MCF 10A (cell line): ENCODE data around the gene DENND2C. TPM values are rescaled to one million over a fixed set of nuclear protein-coding genes. Genes with fewer than 3 reads are reported as not detected.

Experiments
- BruUV-seq: library from RNA; stranded (reverse); fragments of 400-500 nt; replicated peaks from 2 replicates; lab custom pipeline; 2021; lab: Mats Ljungman, UMichigan
- CTCF ChIA-PET: fragments of 300-600 bp; sonication (Branson Sonifier 250); formaldehyde crosslinking; extraction: SDS; loops from one replicate; lab custom pipeline; 2021; ENCODE audit warnings: antibody characterized with exemption, inconsistent platforms; lab: Yijun Ruan, JAX
- POLR2A ChIA-PET: fragments of 300-600, 350-650 bp; sonication (Branson Sonifier 250); formaldehyde crosslinking; extraction: SDS; loops from one replicate; lab custom pipeline; 2020; ENCODE audit warnings: antibody characterized with exemption, inconsistent platforms; lab: Yijun Ruan, JAX
- DNase-seq: peaks from one replicate; pipeline ENCODE4 v3.0.0-alpha.2; 2018; ENCODE audit not compliant: unreplicated experiment
- H3K27ac Mint-ChIP-seq: one replicate; pipeline ENCODE4 v1.8.0; 2022; ENCODE audit warnings: mild to moderate bottlenecking, low read depth, mixed read lengths; ENCODE audit not compliant: unreplicated experiment
- H3K27me3 Mint-ChIP-seq: one replicate; pipeline ENCODE4 v1.8.0; 2022; ENCODE audit warnings: mixed read lengths; ENCODE audit not compliant: insufficient read depth, unreplicated experiment
- H3K36me3 Mint-ChIP-seq: one replicate; pipeline ENCODE4 v1.8.0; 2022; ENCODE audit warnings: mild to moderate bottlenecking, moderate library complexity, mixed read lengths; ENCODE audit not compliant: insufficient read depth, unreplicated experiment
- H3K4me1 Mint-ChIP-seq: one replicate; pipeline ENCODE4 v1.8.0; 2022; ENCODE audit warnings: mixed read lengths; ENCODE audit not compliant: insufficient read depth, unreplicated experiment
- H3K4me3 Mint-ChIP-seq: one replicate; pipeline ENCODE4 v1.8.0; 2022; ENCODE audit warnings: mild to moderate bottlenecking, moderate library complexity, mixed read lengths; ENCODE audit not compliant: unreplicated experiment
- H3K9me3 Mint-ChIP-seq: one replicate; pipeline ENCODE4 v1.8.0; 2022; ENCODE audit warnings: mixed read lengths; ENCODE audit not compliant: unreplicated experiment
- intact Hi-C: fragments of 100-400 bp; cut with micrococcal nuclease; formaldehyde crosslinking; loops from 2 replicates; pipeline ENCODE4 v1.14.1; 2022
- total RNA-seq: library from RNA; stranded (reverse); gene quantifications from 2 replicates; pipeline ENCODE4 v1.2.3, GENCODE V29; 2022
- TF ChIP-seq, protein P1 (sequence below): fragments of 200-600 bp; IDR thresholded peaks from one replicate; pipeline ENCODE4 v1.8.0; 2022; ENCODE audit warnings: antibody characterized with exemption, mild to moderate bottlenecking; ENCODE audit not compliant: unreplicated experiment

Gene DENND2C
- total RNA-seq, 1 experiment from 2014 or later: 5.8 TPM

DNA sequence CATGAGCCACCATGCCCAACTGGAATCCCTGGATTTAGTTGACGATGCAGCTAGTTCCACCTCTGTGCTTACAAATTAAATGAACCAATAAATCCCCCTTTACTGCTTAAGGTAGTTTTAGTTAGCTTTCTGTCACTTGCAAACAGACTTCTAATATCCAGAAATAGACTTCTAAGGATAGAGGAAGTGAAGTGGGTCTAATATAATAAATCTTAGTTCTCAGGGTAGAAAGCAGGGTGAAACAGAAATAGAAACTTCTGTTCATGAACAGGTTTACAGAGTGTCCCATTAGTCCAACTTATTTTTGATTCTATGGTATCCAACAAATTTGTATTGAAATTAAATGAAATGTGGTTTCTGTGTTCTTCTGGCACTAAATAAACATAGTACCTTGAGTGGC, 108.5 kb downstream of the DENND2C start:
- CTCF ChIA-PET: interaction anchor here (0.7 to 7.7 kb wide), 6 partner anchors 11 to 278 kb away, joined by 3 to 66 read pairs (median 4); no protein-coding TSS in a partner anchor
- no TSS peak for BruUV-seq

DNA sequence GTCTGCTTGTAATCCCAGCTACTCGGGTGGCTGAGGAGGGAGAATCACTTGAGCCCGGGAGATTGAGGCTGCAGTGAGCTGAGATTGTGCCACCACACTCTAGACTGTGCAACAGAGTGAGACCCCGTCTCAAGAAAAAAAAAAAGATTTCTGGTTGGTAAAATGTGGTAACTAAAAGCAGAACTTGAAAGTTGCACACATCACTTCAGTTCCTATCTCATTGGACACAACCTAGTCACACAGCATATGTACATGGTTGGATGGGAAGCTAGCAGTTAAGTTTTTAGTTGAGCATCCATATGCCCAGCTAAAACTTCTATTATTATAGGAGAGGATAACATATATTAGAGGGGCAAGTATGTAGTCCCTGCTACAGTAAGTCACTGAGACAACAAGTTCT, 110.5 kb downstream of the DENND2C start:
- POLR2A ChIA-PET: interaction anchor here (0.7 to 1.1 kb wide), 3 partner anchors 52 to 168 kb away, joined by 3 to 5 read pairs (median 4); partner anchors contain the start of gene DENND2C
- Mint-ChIP-seq H3K36me3 (no peaks in the 10 kb centered on the region), H3K27me3 (no peaks in the 10 kb centered on the region), H3K4me1 (no peaks in the 10 kb centered on the region), H3K27ac (no peak overlapping the region), H3K9me3 (no peaks in the 10 kb centered on the region), H3K4me3 (no peak overlapping the region)
- TF ChIP-seq, protein P1, sequence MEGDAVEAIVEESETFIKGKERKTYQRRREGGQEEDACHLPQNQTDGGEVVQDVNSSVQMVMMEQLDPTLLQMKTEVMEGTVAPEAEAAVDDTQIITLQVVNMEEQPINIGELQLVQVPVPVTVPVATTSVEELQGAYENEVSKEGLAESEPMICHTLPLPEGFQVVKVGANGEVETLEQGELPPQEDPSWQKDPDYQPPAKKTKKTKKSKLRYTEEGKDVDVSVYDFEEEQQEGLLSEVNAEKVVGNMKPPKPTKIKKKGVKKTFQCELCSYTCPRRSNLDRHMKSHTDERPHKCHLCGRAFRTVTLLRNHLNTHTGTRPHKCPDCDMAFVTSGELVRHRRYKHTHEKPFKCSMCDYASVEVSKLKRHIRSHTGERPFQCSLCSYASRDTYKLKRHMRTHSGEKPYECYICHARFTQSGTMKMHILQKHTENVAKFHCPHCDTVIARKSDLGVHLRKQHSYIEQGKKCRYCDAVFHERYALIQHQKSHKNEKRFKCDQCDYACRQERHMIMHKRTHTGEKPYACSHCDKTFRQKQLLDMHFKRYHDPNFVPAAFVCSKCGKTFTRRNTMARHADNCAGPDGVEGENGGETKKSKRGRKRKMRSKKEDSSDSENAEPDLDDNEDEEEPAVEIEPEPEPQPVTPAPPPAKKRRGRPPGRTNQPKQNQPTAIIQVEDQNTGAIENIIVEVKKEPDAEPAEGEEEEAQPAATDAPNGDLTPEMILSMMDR: no peak
- intact Hi-C loops: loop anchor here (10.0 kb wide), 1 partner anchor 125 kb away; no protein-coding TSS in a partner anchor
- BruUV-seq: no TSS peak
- CTCF ChIA-PET: interaction anchor here (0.5 to 7.7 kb wide), 12 partner anchors 9 to 272 kb away, joined by 3 to 66 read pairs (median 4); partner anchors contain the start of gene BCAS2
- DNase-seq: no peak

More for the DNA sequence above, 108.5 kb downstream of the DENND2C start:
- TF ChIP-seq, protein P1: no peak
- intact Hi-C loops: no loop called here
- Mint-ChIP-seq H3K9me3 (no peaks in the 10 kb centered on the region), H3K36me3 (peaks cover 15% of the 10 kb centered on the region), H3K27ac (no peak overlapping the region), H3K4me3 (no peak overlapping the region), H3K4me1 (no peaks in the 10 kb centered on the region), H3K27me3 (no peaks in the 10 kb centered on the region)
- POLR2A ChIA-PET: no interaction called here
- DNase-seq: no peak

DNA sequence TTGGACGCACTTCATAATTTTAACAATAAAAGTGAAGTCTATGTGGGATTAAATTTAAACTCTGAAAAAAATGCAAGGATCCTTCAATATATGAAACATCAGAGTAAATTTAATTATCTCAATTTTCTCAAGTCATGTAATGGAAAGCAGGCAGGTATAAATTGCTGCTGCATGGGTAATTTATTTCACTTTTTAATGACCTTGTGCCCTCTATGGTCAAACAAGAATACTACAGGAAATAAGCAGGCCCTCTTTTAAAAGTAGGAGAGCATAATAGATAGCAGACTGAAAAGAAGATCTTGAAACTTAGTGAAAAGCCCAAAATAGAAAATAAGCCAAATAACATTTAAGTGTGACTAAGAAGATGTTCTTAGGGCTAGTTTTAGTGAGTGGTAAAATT, 111.3 kb downstream of the DENND2C start:
- intact Hi-C loops: loop anchor here (1.0 to 10.0 kb wide), 3 partner anchors 124 to 579 kb away; partner anchors contain the start of gene OLFML3
- no peaks in the 10 kb centered on the region for H3K4me1 Mint-ChIP-seq
- TF ChIP-seq, protein P1: peak; percentile 46
- no peaks in the 10 kb centered on the region for H3K9me3 Mint-ChIP-seq
- ChIA-PET POLR2A (no interaction called here), CTCF (interaction anchor here (0.6 to 7.7 kb wide), 10 partner anchors 9 to 211 kb away, joined by 3 to 66 read pairs (median 4); no protein-coding TSS in a partner anchor)
- no peaks in the 10 kb centered on the region for H3K27me3 Mint-ChIP-seq
- BruUV-seq: no TSS peak
- H3K4me3 Mint-ChIP-seq: no peak overlapping the region
- H3K36me3 Mint-ChIP-seq: no peaks in the 10 kb centered on the region
- peak; percentile 24 for DNase-seq
- no peak overlapping the region for H3K27ac Mint-ChIP-seq

DNA sequence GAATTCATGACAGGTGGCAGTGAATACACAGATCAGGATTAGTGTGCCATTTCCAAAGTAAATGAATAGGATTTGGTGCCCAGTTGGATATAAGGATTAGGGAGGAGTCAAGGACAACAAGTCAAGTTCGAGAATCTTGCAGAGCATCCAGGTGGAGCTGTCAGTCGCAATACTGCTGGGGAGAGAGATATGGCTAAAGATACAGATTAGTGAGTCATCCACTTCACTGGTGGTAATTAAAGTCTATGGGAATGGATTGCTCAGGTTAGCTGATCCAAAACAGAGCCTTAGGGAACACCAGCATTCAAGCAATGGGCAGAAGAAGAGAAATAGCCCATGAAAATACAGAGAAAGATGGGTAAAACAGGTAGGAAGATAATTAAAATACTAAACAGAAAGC, 115.3 kb downstream of the DENND2C start:
- Mint-ChIP-seq H3K27ac (no peak overlapping the region), H3K4me3 (no peak overlapping the region), H3K9me3 (no peaks in the 10 kb centered on the region), H3K36me3 (no peaks in the 10 kb centered on the region), H3K4me1 (no peaks in the 10 kb centered on the region), H3K27me3 (no peaks in the 10 kb centered on the region)
- DNase-seq: no peak
- ChIA-PET POLR2A (interaction anchor here (1.1 kb wide), 1 partner anchor 26 kb away, joined by 3 read pairs; no protein-coding TSS in a partner anchor), CTCF (interaction anchor here (1.0 to 7.7 kb wide), 5 partner anchors 26 to 207 kb away, joined by 4 to 66 read pairs (median 4); no protein-coding TSS in a partner anchor)
- TF ChIP-seq, protein P1: no peak
- intact Hi-C loops: loop anchor here (10.0 kb wide), 1 partner anchor 120 kb away; no protein-coding TSS in a partner anchor
- BruUV-seq: no TSS peak
